SH-SY5Y (cell line): Measurements from ENCODE around the gene GALNT18.

Experiments used
- GATA2 ChIP-seq: IDR thresholded peaks from 2 replicates; pipeline ENCODE4 v1.6.1; 2011; ENCODE audit warnings: mild to moderate bottlenecking, low read depth, low read length
- GATA3 ChIP-seq: IDR thresholded peaks from 2 replicates; pipeline ENCODE4 v1.6.1; 2011; ENCODE audit warnings: low read depth, mild to moderate bottlenecking, low read length, moderate library complexity

Gene GALNT18

GRCh38 chr11:11290354-11290753 is 331.5 kb downstream of the GALNT18 start:
- TF ChIP-seq GATA2, result no peak
- no peak for TF ChIP-seq GATA3

DNA sequence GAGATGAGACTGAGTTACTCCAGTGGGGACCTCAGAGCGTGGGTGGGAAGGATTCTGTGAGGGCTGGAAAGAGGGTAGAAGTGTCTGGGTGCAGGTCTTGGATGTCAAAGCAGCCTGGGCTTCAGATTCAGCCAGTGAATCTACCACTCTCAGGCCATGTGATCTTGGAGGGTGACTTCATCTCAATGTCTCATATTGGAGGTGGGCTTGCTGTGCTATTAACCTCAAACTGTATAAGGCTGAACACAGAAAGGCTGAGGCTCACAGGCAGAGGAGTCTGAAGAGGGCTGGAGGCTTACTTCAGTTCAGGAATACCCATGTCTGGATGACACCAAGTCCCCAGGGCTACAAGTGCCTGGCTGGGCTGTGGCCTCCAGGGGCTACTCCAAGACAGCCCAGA is 332.1 kb downstream of the GALNT18 start:
- TF ChIP-seq GATA3, result no peak
- no peak for TF ChIP-seq GATA2

DNA sequence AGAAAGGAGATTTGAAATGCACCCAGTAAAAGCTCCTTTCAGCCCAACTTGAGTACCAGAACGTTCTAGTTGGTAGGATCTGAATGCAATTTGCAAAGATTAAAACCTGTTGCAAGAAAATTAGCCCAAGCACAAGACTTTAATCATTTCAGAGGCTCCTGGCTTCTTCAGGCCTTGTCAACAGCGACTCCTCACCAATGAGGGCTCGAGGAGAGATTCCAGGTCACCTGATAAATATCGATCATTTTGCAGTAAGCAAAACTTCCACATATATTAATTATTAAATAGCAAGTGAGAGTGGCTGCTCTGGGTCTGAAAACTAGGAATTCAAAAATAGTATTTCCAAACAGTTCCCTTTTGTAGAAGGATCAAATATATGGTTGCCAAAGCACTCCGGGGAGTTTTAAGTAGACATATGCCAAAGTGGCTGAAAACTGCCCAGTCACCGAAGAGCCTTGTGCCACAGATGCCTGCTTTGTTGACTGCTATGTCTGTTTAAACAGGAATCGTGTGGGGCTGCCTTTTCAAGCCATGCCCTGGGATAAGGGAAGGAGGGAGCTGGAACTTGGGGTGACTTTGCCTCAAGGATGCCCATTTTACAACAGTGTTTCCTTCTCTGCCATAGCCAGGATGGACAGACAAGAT is 332.7 kb downstream of the GALNT18 start:
- TF ChIP-seq GATA2 (no peak), GATA3 (no peak)

GRCh38 chr11:11284481-11284880 is 337.3 kb downstream of the GALNT18 start:
- no peak for TF ChIP-seq GATA2
- no peak for TF ChIP-seq GATA3

GRCh38 chr11:11281626-11282025 is 340.2 kb downstream of the GALNT18 start:
- TF ChIP-seq GATA3 (no peak), GATA2 (no peak)

DNA sequence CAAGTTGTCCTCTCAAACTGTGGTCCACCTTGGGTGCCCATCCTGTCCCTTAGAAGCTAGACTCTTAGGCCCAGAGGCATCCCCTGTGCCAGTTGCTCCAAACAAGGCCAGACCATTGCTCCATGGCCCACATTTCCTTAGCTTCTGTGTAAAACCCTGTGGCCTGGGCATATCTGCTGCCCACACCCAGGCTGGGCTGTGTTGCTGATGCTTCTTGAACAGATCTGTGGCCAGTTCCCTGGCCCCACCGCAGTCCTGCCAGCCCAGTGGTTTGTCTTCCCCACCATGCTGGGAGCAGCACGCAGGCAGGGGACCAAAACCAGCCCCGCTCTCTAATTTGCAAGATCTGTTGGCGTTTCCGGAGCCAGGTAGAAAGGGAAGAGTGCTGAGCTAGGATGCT is 341.0 kb downstream of the GALNT18 start:
- no peak for TF ChIP-seq GATA3
- TF ChIP-seq GATA2, result no peak

DNA sequence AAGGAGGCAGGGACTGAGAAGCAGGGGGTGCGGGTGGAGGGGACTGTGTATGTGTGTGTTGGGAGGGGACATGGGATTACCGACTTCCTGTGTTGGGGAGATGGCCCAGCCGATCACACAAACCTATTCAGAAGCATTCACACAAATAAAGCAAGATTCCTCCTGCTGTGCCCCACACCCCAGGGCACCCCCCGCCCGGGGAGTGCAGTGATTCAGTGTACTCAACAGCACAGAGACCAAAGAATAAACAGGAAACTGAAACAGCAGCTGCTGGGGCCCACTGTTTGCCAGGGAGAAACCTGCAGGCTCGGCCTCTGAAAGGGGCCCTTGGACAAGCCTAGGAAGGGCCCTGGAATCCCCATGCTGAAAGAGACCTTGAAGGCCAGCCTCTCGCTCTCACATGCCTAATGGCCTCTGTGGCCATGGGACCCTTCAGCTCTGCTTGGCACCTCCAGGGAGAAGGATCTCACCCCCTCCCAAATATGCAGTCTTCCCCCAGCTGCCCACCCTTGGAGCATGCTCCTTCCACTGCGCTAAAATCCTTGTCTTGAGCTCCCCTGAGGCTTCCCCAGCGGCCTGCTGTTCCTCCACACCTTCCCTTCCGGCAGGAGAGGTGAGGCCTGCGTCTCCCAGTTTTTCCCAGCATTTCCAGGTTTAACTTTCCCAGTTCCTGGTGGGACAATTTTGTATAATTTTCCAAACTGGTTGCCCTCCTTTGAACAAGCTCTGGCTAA is 341.7 kb downstream of the GALNT18 start:
- no peak for TF ChIP-seq GATA2
- no peak for TF ChIP-seq GATA3

DNA sequence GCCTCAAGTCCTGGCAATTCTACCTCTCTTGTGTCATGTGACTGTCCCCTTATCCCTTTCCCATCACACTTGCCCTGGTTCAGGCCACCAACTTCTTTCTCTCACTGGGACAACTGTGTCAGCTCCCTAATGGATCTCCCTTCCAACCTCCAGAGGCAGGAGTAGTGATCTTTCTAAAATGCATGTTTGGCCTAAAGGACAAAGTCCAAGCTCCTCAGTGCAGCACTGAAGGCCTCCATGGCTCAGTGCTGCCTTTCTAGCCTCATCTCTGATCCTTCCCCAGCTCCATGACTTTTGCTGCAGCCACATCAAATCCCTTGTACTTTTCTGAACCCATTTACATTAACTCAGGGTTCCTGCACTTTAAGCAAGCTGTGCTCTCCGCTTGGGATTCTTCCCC is 349.6 kb downstream of the GALNT18 start:
- TF ChIP-seq GATA3, result no peak
- TF ChIP-seq GATA2, result no peak

- TF ChIP-seq GATA3 (no peak), GATA2 (no peak)
Observed at GRCh38 chr11:11270236-11270775, 351.5 kb downstream of the GALNT18 start.

- no peak for TF ChIP-seq GATA2
- no peak for TF ChIP-seq GATA3
Observed at GRCh38 chr11:11268706-11269105, 353.1 kb downstream of the GALNT18 start.

- TF ChIP-seq GATA3 (no peak), GATA2 (no peak)
Observed at GRCh38 chr11:11268119-11268518, 353.7 kb downstream of the GALNT18 start.

- no peak for TF ChIP-seq GATA3
- TF ChIP-seq GATA2, result no peak
Observed at GRCh38 chr11:11267312-11267711, 354.5 kb downstream of the GALNT18 start.

DNA sequence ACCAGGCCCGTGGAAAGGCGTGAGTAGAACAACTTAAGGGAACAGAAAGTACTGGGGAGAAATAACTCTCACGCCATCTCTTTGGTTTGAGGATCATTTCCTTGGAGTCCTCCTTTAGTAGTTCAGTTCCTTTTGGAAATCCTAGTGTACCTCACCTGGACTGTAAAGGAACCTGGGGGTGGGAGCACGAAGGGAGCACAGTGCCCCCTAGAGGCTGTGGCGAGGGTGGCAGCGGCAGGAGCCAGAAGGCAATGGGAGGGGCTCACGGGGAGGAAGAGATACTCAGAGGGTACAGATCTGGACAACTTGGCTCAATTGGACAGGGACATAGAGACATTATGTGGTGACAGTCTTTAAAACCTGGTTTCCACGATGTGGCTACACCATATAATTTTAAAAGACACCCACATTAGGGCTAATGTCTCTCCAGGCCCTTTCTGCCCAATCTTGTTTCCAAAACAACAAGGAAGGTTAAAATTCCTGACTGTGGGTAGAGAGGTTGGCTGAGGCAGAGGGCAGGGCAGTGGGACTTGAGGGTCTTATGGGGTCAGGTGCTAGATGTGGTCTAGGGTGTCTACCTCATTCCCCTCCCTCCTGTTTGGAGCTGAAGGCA is 355.7 kb downstream of the GALNT18 start:
- TF ChIP-seq GATA3, result no peak
- no peak for TF ChIP-seq GATA2

DNA sequence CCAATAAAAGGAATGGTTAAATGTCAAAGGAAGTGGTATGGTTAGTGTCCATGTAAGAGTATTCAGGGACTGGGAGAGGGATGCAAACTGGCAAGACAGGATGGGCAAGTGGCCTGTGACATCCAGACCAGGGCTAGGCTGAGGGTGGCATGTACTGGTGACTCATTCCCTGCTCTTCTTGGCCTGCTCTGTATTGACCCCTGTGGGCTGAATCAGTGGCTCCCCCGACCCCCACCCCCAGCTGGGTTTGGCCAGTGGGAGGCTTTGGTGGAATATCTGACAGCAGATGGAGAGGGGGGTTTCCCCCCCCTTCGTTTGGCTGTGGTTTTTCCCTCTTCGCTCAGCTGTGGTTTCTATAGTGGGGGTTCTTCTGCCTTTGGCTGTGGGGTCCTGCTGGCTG is 356.5 kb downstream of the GALNT18 start:
- TF ChIP-seq GATA3 (no peak), GATA2 (no peak)

- TF ChIP-seq GATA2 (no peak), GATA3 (no peak)
Observed at GRCh38 chr11:11263238-11264005, 358.4 kb downstream of the GALNT18 start.
